GF-D8 (cell line): ENCODE results near the gene SMIM45.

Source experiments
- DNase-seq: peaks from one replicate; lab custom pipeline; 2025; lab: John Stamatoyannopoulos, UW

The SMIM45 gene

DNA sequence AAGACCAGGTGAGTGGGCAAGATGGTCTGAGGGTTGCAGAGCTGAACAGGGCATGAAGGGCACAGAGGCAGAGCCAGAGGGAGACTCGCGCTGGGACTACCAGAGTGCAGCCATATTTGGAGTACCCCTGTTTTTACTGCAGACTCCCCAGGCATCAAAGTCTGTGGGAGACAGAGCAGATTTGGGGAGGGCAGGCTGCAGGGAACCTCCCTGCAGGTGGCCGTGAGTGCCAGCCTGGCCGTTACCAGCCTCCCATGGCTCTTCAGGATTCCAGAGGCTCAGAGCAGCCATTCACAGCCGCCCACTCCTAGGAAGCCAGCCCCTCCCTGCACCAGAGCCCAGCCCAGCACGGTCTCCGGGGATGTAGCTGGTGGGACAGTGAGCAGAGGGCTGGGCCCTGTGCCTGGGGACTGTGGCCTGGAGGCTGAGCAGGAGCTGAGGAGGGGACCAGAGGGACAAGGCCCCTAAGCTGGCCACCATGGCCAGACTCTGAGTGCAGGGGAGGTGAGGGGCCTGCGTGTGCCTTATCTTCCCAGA, 17.2 kb downstream of the SMIM45 start, which contains the start of gene SEPTIN3:
SEPTIN3 (plus strand) TSS at position 334 of the 537 bp plus-strand sequence. CDS start 2,050 bp downstream, outside the sequence.
- DNase-seq = no peak

DNA sequence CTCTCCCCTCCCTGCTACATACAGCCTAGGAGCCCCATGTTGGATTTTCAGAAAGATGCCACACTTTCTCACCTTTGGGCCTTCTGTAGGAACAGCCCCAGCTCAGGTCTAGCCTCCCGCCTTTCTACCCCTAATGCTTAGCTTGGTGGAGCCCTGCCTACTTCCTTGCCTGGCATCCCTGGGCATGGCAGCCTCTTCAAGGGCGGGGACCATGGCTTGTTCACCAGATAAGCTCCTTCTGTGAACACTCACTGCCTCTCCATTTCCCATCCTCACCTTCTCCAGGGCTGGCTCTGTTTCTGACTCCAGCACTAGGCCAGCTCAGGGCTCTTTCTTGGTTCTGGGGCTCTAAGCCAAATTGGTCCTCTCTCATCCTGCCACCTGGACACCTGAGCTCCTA, 18.7 kb downstream of the SMIM45 start:
- no peak for DNase-seq

DNA sequence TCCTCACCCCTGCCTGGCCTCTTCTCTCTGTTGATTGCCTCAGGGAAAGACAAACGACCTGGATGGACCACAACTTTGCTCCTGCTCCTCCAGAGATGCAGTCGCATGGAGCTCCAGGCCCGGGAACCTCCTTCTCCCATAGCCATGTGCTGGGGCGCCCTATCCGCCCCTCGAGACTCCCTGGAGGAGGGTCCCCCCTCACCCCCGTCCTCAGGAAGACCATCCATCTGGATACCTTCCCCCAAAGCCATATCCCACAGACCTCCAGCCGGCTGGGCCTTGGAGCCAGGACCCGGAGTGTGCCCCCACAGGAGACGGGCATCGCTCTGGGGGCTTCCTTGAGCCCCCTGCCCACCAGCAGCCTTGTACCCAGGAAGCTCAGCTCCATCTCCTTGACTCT, 19.5 kb downstream of the SMIM45 start:
- no peak for DNase-seq

DNA sequence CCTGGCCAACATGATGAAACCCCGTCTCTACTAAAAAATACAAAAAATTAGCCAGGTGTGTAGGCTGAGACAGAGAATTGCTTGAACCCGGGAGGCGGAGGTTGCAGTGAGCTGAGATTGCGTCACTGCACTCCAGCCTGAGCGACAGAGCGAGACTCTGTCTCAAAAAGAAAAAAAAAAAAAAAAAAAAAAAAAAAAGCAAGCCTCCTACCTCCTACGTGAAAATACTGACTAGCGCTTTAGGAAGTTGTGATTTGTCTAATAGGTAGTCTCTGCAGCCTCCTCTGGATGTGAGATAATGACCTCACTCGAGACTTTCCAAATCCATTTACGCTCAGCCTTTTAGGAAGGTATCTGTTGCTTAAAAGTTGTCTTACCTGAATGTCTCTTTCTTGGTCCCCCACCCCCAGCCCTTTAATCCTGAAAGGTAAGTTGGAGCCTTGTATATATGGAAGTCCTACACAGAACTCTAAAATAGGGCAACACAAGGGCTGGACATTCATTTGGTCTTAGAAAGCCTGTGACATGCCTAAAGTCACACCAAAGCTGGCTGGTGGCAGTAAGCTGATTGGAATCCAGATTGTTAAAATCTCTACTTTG, 22.8 kb downstream of the SMIM45 start:
- DNase-seq = no peak

- no peak for DNase-seq
Measured at GRCh38 chr22:41975299-41976069, 23.5 kb downstream of the SMIM45 start.

DNA sequence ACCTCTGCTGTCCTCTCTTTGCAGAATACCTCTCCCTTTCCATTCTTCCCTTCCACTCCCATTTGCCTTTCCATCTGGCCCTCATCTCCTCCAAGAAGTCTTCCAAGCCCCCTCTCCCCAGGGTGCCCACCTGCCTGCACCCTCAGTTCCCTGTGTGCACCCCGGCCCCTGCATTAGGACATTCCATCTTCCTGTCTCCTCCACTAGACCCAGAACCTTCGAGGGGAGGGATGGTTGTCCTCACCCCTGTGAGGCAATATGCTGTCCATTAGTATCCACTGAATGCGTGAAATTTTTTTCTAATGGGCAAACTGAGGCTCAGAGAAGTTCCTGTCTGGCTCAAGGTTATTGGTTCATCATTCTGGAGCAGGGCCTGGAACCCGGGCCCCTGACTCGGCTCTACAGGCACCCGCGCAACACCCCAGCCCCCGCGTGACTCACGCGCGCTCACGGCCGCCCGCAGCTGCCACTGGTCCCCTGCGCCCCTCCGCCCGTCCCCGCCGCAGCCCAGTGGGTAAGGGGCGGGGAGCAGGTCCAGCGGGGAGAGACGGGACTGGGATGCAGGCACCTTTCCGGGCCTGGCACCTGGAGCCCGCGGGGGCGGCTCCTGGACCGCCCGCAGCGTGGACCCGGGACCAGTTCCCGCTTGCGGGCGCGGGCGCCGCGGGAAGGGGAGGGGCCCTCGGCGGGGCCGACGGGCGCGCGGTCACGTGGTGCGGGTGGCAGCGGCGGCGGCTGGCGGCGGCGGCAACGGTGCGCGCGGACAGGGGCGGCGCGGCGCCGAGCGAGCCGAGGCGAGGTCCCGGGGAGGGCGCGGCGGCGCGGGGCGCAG, 24.3 kb downstream of the SMIM45 start:
- DNase-seq = no peak

DNA sequence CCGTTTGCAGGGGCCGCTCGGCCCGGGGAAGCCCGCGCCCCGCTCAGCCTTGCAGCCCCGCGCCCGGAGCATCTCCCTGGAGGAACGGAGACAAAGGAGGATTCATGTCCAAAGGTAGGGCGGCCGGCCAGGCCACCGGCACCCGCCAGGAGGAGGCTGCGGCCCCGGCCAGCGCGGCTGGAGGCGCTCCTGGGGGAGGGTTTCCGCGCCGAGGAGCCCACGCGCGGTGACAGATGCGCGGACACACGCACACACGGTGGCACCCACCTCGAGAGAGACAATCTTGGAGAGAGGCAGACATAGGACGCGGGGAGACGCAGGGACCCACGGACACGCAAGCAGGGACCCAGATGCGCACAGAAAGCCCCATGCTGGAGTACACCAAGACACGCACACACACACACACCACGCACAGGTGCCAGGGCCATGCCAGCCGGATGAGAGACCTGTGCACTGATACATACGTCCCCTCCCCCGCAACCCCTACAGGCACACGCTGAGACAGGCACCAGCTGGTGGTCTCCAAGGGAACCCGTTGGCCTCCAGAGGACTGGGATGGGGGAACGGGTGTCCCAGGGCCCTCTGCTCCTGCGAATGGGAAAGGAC, 25.1 kb downstream of the SMIM45 start:
- DNase-seq = no peak

DNA sequence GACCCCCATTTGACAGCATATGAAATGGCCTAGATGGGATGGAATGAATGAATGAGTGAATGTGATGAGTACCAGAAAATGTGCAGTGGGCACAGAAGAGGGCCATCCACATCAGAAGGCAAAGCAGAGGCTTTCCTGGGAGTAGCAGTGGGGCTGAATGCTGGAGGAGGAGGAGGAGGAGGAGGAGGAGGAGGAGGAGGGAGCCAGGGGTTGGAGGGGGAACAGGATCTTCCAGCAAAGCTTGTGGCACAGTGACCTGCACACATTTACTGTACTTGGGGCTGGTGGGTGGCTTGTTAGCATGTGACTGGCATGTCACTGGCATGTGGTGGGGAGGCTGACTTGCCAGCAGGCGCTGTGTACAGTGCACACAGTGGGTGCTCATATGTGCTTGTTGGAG, 26.8 kb downstream of the SMIM45 start:
- no peak for DNase-seq

DNA sequence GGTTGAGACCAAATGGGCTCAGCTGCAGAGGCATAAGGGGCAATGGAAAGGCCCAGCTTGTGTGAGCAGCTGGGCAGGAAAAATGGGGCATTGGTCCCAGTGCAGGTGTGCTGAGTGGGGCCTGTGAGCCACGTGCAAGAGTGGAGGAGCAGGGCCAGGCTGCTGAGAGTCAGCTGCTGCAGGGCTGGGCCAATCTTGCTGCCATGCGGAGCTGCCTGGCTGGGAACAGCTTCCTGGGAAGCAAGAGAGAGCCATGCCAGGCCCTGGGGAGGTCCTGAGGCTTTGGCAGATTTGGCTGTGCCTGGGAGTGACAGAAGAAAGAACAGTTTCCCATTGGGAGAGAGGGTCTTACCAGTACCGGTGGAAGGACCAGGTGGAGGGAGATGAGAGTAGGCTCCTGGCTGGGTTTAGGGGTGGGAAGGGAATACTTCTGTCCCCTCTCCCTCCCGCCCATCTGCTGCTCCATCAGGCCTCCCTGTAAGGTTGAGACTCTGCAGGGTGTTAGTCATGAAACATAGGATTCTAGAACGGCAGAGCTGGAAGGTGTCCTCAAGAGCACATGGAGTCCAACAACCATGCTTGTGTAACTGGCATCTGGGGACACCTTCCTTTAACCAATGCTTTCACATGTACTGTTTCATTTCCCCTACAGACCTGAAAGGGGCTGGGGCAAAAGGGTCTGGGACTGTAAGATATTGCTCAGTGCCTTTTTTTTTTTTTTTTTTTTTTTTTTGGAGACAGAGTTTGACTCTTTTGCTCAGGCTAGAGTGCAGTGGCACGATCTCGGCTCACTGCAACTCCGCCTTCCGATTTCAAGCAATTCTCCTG, 27.7 kb downstream of the SMIM45 start:
- no peak for DNase-seq

- no peak for DNase-seq
Measured at GRCh38 chr22:41982865-41983264, 30.9 kb downstream of the SMIM45 start.

DNA sequence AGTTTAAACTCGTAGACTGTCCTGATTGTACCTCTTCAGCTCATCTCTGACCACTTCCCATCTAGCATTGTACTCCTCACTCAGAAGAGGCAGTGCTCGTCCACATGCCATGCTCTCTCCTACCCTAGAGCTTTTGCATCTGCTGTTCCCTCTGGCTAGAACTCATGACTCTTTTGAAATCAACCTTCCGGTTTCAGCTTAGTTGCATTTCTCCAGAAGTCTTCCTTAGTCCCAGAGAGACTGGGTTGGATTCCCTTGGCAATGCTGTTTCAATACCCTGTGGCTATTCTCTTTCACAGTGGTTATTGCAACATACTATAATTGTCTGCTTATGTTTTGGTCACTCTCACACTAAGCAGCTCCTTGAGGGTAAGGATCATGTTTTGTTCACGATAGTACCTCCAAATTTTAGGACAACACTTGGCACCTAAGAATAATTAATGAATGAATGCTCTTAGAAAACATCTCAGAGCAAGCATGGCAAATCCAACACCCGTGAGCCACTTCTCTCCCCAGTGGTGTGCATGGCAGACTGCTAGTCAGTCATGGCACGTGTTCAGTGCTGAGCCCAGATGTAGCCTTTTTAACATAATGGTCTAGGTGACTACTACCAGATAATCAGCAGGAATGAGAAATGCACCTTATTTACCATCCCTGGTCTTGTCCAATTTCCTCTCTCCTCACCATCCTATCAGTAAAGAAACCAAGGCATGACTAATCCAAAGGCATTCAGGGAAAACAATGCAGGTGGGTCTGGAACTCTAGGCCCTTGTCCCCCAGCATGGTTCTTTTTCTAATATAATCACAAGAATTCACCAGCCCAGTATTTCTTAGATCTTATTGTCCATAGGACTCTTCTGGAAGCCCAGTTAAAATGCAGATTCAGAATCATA, 31.8 kb downstream of the SMIM45 start:
- DNase-seq = peak; percentile 22

DNA sequence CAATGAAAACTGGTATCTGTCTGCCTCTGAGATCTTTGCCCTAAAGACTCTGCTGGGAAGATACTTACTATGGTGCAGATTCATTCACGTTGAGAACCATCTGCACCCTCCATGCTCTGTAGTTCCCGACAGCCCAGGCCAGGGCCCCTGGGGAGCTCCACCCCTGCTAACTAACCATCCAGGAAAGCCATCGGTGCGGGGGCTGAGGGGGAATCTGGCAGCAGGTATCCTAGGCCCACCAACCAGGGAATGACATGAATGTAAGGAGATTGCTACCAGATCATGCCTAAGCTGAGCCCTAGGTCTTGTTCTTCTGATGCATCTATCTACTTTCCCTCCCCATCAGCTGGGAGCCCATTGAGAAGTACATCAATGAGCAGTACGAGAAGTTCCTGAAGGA, 35.3 kb downstream of the SMIM45 start:
- DNase-seq = no peak

GRCh38 chr22:41989246-41989645, 37.3 kb downstream of the SMIM45 start:
- no peak for DNase-seq

- DNase-seq = no peak
Measured at GRCh38 chr22:41991111-41991510, 39.2 kb downstream of the SMIM45 start.

DNA sequence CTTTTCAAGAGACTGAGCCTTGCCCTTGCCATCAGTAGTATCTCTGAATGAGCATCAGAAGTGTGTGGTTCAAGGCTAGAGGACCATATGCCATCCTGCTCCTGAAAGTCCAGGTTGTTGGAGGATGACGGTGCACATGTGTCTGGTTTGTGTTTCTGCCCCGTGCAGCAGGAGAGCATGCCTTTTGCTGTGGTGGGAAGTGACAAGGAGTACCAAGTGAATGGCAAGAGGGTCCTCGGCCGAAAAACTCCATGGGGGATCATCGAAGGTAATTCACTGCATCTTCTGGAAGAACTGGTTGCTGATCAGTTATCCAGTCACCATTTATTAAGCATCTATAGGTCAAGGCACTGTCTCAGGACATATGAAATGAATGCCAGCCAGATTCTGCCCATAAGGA, 40.5 kb downstream of the SMIM45 start:
- DNase-seq = no peak

- DNase-seq = no peak
Measured at GRCh38 chr22:41995211-41995610, 43.3 kb downstream of the SMIM45 start.

DNA sequence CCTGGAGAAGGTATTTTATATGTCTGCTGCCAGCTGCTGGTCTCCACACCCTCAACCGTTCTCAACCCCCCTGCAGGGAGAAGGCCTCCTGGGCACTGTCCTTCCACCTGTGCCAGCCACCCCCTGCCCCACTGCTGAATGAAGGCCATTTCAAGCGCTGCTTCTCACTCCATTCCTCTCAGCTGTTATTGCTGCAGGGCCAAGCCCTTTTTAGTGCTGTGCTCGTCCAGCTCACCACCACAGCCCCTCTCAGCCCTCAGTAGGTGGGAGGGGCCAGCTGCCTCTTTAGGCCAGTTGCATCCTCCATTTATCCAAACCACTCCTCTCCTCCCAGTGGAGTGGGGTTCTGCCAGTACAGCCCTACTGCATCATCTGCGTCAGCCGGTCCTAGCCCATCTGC, 44.9 kb downstream of the SMIM45 start:
- no peak for DNase-seq

DNA sequence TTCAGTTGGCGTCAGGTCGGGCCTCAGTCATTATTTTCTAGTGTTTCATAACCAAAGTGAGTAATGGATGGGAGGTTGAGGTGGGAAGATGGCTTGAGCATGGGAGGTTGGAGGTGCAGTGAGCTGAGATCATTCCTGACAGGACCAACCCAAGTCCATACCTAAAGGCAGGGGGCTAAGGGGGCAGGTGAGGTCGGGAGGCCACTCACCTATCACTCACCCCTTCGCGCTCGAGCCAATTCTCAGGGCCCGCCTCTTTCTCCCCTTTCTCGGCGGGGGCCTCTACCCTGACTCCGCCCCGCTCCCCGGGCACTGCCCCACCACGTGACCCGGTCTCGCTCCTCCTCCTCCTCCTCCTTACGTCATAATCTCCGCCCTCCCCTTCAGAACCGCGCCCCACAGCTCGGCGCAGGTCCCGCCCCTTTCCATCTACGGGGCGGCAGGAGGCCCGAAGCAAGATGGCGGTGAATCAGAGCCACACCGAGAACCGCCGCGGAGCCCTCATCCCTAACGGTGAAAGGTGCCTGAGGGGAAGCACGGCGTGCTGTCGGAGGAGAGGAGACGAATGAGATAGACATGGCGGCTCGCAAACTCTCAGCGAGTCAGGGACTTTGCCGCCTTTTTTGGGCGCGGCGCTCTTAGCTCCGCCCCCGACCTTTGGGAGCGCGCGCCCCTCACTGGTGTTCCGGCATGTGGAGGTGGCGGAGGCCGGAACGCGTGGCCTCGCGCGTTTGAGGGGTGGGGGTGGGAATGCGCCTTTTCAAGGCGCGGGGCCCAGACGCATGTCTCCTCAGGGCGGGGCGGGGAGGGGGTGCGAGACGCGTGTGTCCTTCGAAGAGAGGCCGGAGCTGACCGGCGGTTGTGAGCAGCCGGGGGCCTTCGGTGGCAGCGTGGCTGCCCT, 46.7 kb downstream of the SMIM45 start, which contains the start of gene WBP2NL:
WBP2NL (plus strand) TSS at position 428 of the 901 bp plus-strand sequence; CDS start at position 459, 31 bp downstream.
- no peak for DNase-seq

DNA sequence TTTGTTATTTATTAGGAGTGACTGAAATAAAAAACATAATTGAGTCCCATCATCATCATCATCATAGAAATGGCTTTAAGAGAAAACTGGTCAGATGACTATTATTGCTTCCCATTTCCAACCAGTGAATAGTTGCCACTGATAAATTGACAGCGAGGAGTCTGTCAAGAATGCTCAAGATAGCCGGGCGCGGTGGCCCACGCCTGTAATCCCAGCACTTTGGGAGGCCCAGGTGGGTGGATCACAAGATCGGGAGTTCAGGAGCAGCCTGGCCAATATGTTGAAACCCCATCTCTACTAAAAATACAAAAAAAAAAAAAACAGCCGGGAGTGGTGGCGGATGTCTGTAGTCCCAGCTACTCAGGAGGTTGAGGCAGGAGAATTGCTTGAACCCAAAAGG, 48.5 kb downstream of the SMIM45 start:
- DNase-seq = no peak
